CD4-positive, alpha-beta T cell treated with Interleukin-6 for 4 hours (primary cell): ENCODE data around the gene ELL2.
"Not testable (repeated sequence)": the region's sequence is repeated elsewhere in the genome, so short reads cannot be mapped to it uniquely, and the experiment has no call there.

Source experiments
- DNase-seq: peaks from one replicate; pipeline ENCODE4 v3.0.0-alpha.2; 2020; ENCODE audit warnings: mixed read lengths

ELL2 gene

GRCh38 chr5:95927927-95928723 is 33.5 kb downstream of the ELL2 start:
- no peak for DNase-seq

DNA sequence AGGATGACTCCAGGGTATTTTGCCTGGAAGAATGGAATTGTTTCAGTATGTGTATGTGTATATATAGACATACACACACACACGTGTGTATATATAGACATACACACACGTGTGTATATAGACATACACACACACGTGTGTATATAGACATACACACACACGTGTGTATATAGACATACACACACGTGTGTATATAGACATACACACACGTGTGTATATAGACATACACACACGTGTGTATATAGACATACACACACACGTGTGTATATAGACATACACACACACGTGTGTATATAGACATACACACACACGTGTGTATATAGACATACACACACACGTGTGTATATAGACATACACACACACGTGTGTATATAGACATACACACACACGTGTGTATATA is 34.4 kb downstream of the ELL2 start:
- DNase-seq: not testable (repeated sequence)

DNA sequence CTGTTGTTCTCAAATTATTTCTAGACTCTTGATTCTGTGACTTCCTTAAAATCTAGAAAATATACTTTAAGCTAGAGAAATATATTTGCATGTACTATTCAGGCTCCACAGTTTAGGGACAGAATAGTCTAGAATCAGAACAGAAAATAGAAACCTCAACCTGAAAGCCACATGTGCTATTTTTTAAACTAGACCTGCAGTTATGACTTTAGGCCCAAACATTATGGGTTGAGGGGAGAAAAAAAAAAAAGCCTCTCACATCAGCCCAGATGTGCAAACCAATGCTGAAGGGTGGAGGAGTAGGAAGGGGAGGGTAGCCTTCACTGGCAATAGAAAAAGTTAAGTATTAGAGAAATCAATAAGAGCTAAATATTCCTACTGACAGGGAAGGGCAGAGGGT is 35.7 kb downstream of the ELL2 start:
- DNase-seq: no peak

- DNase-seq: no peak
Observed at GRCh38 chr5:95925378-95925744, 36.3 kb downstream of the ELL2 start.

DNA sequence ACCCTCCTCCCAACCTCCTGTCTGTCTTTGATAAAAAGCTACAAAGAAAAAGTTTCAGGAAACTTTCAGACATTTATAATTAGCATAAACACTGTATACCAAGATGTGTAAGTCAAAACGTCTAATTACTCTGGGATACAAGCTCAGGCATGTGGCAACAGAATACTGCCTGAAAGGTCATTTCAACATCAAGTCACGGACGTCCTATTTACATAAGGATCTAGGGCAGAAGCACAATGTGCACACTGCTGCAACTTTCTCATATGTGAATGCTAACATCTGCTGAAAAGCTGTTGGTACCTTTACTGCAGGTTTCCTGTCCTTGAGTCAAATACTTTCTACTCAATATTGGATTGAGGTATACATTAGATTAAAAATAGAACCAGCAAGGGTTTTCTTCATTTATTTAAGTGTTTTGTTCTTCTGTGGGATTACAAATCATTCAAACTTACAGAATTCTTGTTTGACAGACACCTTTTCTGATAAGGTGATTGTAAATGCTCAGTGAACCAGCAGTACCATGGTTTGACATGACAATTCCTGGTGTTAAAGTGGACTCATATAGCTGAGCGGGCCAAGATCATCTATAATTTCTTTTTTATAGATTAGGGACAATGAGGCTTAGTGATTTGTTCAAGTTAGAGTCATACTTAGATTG is 36.8 kb downstream of the ELL2 start:
- DNase-seq: no peak

GRCh38 chr5:95923918-95924544 is 37.6 kb downstream of the ELL2 start:
- DNase-seq: no peak

DNA sequence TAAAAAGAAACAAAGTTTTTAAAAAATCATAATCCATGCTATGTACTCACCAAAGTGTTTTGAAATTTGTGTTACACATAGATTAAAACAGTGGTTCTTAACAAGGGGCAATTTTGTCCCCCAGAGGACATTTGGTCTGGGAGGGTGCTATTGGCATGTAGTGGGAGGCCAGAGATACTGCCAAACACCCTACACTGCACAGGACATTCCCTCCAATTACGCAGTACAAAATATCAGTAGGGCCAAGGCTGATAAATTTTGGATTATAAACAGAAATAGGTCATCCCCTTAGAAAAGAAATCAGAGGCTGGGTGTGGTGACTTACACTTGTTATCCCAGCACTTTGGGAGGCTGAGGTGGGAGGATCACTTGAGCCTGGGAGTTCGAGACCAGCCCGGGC is 38.9 kb downstream of the ELL2 start:
- DNase-seq: no peak

GRCh38 chr5:95921501-95921900 is 40.1 kb downstream of the ELL2 start:
- DNase-seq: no peak

GRCh38 chr5:95920822-95921221 is 40.8 kb downstream of the ELL2 start:
- no peak for DNase-seq

DNA sequence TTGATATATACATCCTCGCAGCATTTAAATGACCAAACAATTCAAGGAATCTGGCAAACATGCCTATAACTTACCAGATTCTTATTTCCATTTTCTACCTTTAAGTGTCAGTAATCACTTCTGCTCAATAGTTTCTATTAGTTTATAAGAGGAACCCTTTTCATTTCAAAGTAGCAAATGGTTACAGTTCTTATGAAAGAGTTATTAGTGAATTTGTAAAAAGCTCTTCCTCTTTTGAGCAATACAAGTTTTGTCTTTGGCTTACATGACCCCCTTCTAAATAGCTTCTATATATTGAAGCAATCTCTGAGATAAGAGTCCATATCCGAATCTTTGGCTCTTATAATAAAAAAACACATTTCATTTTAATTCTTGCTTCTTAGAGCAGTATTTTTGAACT is 42.0 kb downstream of the ELL2 start:
- DNase-seq: no peak

DNA sequence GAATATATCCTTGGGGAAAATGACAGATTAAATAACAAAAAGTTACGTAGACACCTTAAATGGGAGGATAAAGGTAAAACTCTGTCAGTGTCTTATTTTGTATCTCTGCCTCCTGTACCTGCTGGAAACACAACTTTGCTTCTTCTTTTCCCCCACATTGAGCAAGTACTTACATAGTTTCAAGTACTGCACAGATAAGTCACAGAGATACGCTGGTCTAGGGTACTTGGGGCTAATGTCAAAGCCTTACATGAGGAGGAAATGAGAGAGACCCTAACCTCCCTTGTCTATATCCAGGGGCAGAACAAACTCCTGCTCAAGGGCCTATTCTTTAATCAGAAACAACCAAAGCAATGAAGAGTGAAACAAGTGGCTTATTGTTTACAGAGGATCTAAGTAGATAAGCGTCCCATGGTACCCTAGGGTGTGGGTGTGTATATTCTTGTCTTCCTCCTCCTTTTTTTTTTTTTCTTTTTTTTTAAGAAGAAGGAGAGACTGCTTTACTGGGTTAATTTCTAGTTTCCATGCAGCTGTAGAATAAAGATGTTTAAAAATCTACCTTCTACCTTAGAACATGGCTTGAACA is 43.1 kb downstream of the ELL2 start:
- no peak for DNase-seq

- no peak for DNase-seq
Observed at GRCh38 chr5:95917207-95917606, 44.4 kb downstream of the ELL2 start.

DNA sequence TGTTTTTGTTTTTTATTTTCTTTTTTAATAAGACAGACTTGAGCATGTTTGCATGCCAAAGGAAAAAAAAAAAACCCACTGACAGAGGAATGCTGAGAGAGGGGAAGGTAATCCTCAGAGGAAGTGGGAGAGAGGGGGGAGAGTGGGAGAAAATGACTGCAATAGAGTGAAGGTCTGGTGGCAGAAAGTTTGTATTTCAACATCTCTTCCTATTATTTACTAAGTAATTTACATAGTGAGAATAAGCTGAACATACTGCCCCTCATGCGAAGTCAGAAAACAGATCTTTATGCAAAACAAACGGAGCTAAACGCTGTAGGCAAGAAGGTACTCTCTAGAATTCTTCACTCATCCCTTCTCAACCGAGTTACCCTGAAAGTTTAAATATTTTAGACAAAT is 45.0 kb downstream of the ELL2 start:
- no peak for DNase-seq

DNA sequence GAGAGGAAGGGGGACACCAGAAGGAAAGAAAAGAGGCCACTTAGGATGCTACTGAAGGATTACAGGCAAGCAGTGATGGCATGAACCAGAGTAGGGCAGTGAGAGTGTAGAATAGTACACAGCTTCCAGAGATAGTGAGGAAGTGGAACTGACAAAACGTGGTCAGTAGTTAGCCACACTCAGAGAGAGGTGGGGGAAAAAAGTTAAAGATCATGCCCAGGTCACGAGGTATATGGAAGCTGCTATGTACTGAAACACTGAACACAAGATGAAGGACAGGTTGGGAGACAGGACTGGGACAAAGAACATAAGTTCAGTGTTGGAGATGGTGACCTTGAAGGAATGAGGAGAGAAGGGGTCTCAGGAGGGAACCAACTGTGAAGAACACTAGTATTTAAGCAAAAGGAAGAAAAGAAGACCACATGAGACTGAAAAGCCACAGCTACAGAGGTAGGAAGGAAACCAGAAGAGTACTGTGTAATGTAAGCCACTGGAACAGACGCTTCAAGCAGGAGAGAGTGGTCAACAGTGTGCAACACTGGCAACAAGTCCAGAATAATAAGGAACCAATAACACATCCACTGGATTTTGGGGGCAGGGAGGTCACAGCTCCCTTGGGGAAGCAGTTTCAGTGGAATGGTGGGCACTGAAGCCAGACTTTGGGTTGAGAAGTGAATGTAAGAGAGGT is 45.5 kb downstream of the ELL2 start:
- DNase-seq: no peak

DNA sequence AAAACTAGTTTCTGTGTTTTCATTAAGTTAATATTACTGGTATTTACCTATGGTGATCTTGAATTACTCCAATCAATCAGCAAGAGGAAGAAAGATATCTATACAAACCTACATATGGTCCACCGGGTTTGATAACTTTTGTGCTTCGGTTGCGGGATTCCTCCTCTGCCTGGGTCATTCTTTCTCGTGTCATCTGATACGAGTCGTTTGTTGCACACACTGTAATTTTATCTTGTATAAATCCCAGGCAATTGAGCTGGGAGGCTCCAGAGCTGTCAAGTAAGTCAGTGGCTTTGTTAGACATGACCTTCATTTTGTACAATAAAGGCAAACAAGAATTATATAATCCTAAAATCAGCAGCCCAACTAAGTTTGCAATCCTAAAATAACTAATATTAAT is 48.0 kb downstream of the ELL2 start:
- no peak for DNase-seq

DNA sequence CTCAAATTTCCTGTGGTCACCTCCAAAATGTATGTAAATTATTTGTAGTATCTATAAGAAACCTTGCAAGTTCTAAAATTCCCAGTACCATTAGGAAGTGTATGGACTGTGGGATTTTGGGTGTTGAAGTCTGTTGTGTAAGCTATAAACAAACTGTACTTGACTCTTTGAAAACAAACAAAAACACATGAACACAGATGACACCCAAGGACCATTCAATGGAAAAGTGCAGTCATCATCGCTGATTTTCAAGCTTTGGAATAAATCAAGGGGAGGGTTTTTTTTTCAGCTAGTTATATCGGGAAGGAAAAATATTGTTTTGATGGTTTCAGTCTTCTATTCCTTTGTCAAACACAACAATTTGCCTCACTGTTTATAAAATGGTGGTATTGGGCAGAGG is 49.6 kb downstream of the ELL2 start:
- no peak for DNase-seq

DNA sequence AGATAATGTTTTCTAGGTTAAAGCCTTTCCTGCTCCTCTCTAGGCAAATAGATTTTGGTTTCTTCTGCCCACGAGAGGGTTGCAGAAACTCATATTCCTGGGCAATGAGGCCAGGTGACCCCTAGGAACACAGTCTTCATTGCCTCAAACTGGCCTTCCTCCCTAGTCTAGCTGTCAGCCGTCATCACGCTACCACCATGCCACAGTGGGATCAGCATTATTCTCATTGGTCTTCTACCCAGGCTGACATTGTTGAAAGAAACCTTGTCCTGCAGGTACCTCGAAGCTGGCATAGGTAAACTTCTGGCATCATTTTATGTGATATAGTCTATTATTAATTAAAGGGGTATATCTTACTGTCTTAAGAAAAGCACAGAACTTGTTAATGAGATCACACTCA is 51.1 kb downstream of the ELL2 start:
- no peak for DNase-seq

DNA sequence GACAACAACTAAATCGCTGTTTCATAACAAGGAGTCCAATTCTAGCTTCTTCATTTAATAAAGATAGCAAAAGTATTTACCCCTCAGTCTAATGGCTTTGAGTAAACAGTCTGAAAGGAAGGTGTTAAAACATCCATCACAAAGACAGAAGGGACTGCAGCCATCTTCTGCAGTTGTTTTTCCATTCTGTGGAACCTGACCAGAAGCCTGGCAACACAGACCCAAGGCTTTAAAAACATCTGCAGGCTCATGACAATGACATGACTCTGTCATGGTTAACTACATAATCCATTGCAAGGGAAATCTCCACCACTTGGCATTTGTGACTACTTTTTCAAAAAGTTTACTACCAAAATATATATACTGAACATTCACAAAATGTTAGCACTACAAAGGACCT is 51.9 kb downstream of the ELL2 start:
- no peak for DNase-seq

DNA sequence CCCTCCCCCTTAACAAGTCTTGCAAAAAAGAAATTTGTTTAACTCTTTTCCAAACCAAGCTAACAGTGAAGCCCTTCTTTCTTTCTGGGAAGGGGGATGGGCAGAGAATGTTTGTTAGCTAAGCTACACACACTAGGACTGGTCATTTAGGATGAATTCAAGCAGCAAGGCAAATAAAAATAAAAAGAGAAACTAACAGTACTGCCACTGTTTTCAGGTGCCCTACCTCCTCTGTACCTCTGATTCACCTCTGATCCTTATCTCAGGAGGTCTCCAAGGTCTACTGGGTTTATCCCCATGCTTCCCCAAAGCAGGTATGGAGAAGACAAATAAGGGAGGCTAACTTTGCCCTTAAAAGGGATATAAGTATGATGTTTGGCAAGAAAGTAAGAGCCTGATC is 52.9 kb downstream of the ELL2 start:
- DNase-seq: no peak

DNA sequence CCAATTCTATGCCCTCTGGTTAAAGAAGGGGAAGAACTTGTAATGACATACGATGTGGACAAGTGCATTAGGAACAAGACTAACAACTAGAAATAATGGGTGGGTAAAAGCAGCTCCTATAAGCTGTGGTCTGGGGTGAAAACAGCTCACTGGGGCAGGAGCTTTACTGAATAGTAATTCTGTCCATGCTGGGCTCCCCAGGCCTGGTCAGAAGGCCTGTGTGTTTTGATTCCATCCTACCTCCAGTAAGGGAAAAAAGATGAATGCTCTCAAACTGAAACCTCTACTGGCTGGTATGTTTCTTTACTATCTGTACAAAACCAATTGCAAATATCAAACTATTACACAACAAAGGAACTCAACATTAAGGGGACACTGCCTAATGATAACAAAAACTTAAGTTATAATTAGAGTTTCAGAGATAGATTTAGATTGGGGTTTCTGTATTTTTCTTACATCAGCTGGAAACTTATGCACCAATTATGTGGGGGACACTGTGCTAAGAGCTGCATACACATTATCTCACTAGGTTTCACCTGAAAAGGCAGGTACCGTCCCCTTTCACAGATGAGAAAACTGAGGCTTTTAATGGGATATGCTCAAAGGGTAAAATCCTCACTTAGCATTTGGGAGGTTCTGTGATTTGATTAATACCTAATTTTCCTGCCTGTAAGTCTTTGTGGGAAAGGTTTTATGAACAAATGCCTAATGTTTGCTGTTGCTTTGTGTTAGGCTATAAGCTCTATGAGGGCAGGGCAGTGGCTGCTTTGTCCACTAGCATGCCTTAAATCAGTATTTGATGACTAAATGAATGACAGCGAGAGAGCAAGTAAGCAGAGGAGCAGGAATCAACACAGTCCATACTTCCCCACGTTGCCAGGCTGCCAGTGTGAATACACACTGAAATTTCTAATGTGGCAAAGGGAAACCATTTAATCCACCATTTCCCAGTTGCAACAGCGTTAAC is 53.6 kb downstream of the ELL2 start:
- no peak for DNase-seq

DNA sequence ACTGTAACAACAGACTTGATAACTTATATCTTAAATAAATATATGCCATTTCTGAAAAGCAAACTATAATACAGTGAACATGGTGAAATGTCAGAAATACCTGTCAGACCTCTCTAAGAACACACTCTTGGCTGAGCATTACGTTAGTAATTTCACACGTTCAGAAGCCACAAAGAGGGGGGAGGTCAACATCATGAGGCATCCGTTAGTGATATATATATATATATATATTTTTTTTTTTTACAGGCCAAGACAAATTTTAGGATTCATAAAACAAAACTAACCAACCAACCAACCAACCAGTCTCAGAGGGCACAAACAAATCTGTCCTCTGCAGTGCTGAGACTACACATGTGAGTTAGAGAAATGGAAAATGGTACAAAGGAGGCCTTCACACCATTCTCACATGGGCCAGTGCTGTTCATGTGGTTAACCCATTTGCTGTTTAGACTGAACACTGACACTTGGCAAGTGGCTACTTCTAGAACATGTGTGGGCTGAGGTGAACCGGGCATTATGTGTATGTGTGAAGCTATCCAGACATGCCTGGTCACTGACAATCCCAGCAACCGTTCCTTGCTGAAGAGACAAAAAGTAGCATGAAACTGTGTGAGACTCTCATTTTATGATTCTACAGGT is 54.5 kb downstream of the ELL2 start:
- no peak for DNase-seq

GRCh38 chr5:95906398-95906797 is 55.3 kb downstream of the ELL2 start:
- DNase-seq: not testable (repeated sequence)
